ENCODE results near the gene KCNMB2. TPM values are rescaled to one million over a fixed set of nuclear protein-coding genes. Genes with fewer than 3 reads are reported as not detected.

The KCNMB2 gene
- total RNA-seq = not detected in 2 replicates

DNA sequence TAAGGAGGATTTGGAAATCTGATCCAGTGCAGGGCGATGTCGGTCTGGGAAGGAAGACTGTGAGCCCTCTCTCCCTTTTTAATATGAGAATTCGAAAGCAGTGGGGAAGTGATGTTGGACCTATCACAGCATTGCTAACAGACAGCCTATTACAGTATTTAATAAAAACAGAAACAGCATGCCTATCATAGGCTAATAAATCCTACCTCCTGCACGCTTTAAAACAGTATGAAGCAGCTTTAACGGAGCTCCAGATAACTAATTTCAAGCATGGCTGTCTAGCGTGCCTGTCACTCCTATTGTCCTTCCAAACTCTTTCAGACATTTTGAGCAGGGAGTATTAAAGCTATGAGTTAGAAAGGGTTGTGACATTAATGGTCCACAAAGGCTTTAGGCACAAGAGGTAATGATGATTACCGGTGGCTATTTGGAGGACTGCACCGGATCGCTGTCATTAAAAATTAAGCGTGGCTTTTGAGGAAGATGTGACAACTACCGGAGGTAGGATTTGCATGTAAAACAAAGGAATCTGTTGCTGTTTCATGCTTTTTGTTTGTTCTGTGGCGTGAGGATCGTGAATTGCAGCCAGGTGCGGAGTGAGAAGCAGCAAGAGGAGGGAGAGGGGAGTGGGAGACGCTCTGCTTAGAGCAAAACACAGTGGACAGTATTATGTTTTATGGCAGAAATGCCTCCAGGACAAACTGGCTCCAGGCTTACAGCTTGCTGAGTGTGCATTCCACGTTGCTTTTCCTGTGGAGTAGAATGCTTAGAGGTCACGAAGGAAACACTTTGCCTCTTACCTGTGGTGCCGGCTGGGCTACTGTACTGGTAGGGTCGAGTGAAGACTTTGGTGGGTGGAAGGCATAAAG is at the start of gene KCNMB2:
TSS of gene KCNMB2 (plus strand) at position 226 of the 869 bp plus-strand sequence.

Data from hair follicular keratinocyte (primary cell).